ENCODE results near the gene PLCE1. TPM values are rescaled to one million over a fixed set of nuclear protein-coding genes. Genes with fewer than 3 reads are reported as not detected.

PLCE1 gene
- total RNA-seq, 2 experiments from 2014 or later, result 0.02 to 0.04 TPM

GRCh38 chr10:94042001-94042833, 48.5 kb downstream of the PLCE1 start:
- peaks cover 3% of the 10 kb centered on the region for H3K27me3 Mint-ChIP-seq
- POLR2A ChIA-PET, result no interaction called here

GRCh38 chr10:94042834-94043175, 49.1 kb downstream of the PLCE1 start:
- no peak for DNase-seq
- Mint-ChIP-seq H3K4me3 (no peak overlapping the region), H3K36me3 (ENCODE audit: low read depth) (no peaks in the 10 kb centered on the region), H3K4me1 (no peaks in the 10 kb centered on the region), H3K9me3 (no peaks in the 10 kb centered on the region), H3K27ac (no peak overlapping the region), H3K27me3 (peaks cover 5% of the 10 kb centered on the region)
- ChIA-PET CTCF (no interaction called here), POLR2A (no interaction called here)

More at GRCh38 chr10:94042001-94042833, 48.5 kb downstream of the PLCE1 start:
- H3K4me3 Mint-ChIP-seq, result no peak overlapping the region
- H3K27ac Mint-ChIP-seq, result no peak overlapping the region
- no peak for DNase-seq
- no peaks in the 10 kb centered on the region for H3K36me3 Mint-ChIP-seq (ENCODE audit: low read depth)
- no peaks in the 10 kb centered on the region for H3K9me3 Mint-ChIP-seq
- no peaks in the 10 kb centered on the region for H3K4me1 Mint-ChIP-seq
- CTCF ChIA-PET, result no interaction called here

Other genes starting within 250 kb of the PLCE1 start
- gene LGI1, start 236.0 kb upstream of the PLCE1 start, total RNA-seq, result not detected
- 1 to 10 TPM; 3.0 to 4.4 TPM for gene SLC35G1, start 100.0 kb upstream of the PLCE1 start, total RNA-seq